Measurements from ENCODE around the gene KMT2A. TPM values are rescaled to one million over a fixed set of nuclear protein-coding genes. Genes with fewer than 3 reads are reported as not detected.

KMT2A gene
- total RNA-seq, 1 experiment from 2014 or later = 62.0 TPM

DNA sequence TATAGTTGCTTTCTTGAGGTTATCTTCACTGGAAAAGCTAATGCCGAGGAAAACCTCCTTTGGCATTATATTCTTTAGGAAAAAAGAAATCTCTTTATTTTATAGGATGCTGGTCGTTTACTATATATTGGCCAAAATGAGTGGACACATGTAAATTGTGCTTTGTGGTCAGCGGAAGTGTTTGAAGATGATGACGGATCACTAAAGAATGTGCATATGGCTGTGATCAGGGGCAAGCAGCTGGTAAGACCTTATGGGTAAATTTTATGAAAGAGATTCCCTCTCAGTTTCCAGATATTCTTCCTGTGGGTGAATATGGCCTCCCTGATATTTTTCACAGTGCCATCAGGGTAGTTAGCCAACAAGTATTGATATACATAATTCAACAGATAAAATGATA is 61.5 kb downstream of the KMT2A start:
- Histone ChIP-seq H3K23me2 (ENCODE audit: insufficient read length, low read depth, low read length, poor library complexity, severe bottlenecking) (no peaks in the 10 kb centered on the region), H3K27ac (ENCODE audit: insufficient read length, low read depth, low read length) (no peak overlapping the region), H3K79me2 (ENCODE audit: insufficient read depth, low read length) (no peaks in the 10 kb centered on the region), H3K4ac (ENCODE audit: low read depth, low read length) (no peak overlapping the region), H2BK15ac (ENCODE audit: low read depth, low read length) (no peak overlapping the region), H3K14ac (ENCODE audit: insufficient read depth, low read length) (no peak overlapping the region), H3K79me1 (ENCODE audit: insufficient read depth, low read depth, low read length, poor library complexity, severe bottlenecking) (no peaks in the 10 kb centered on the region), H4K20me1 (ENCODE audit: control insufficient read depth, insufficient read depth, insufficient read length) (no peaks in the 10 kb centered on the region), H3K9me3 (ENCODE audit: control insufficient read depth, low read depth, low read length) (no peaks in the 10 kb centered on the region), H3K23ac (ENCODE audit: insufficient read length, low read depth, low read length) (no peak overlapping the region), H2BK5ac (ENCODE audit: insufficient read length, low read length) (no peak overlapping the region), H3K9ac (ENCODE audit: extremely low read depth, insufficient read length, low read length) (no peak overlapping the region), H2AFZ (ENCODE audit: low read length) (no peak overlapping the region), H3K4me1 (ENCODE audit: insufficient read depth, low read length) (no peaks in the 10 kb centered on the region), H3K27me3 (ENCODE audit: insufficient read depth, low read length) (no peaks in the 10 kb centered on the region), H4K8ac (replicated peaks; ENCODE audit: insufficient read length, low read depth, low read length) (no peak overlapping the region), H4K5ac (ENCODE audit: insufficient read length, low read depth, low read length) (no peak overlapping the region), H2BK120ac (ENCODE audit: low read depth, low read length, poor library complexity, severe bottlenecking) (no peak overlapping the region), H2AK5ac (ENCODE audit: insufficient read length, low read length) (no peak overlapping the region), H3T11ph (ENCODE audit: low read length) (no peak overlapping the region), H3K56ac (ENCODE audit: insufficient read length, low read depth, low read length) (no peak overlapping the region), H2BK20ac (ENCODE audit: low read depth, low read length, poor library complexity, severe bottlenecking) (no peak overlapping the region), H3K18ac (ENCODE audit: insufficient read length, low read depth, low read length) (no peak overlapping the region), H2BK12ac (ENCODE audit: insufficient read length, low read depth, low read length) (no peak overlapping the region), H4K91ac (ENCODE audit: insufficient read length, low read depth, low read length) (no peak overlapping the region), H3K4me2 (ENCODE audit: insufficient read depth, insufficient read length, low read length) (no peak overlapping the region)
- WGBS (ENCODE audit: extremely low coverage, insufficient read length, low lambda C conversion rate) = no CpG with 5 or more reads among the region's 4 CpGs
- no peaks in the 10 kb centered on the region for H3K4me1 Mint-ChIP-seq
- no peak overlapping the region for H3K27ac Mint-ChIP-seq
- H3K27me3 Mint-ChIP-seq (ENCODE audit: low read depth) = no peaks in the 10 kb centered on the region
- peaks cover 56 to 91% (median 90%) of the 10 kb centered on the region in 3 experiments for H3K36me3 Mint-ChIP-seq (ENCODE audit: insufficient read depth in 1 of 3, low read depth in 3 of 3)
- TF ChIP-seq CTCF (conservative IDR thresholded peaks at IDR 0.05) = no peak
- no peak overlapping the region for H3K4me3 Mint-ChIP-seq
- H3K9me3 Mint-ChIP-seq = no peaks in the 10 kb centered on the region
- no peak for DNase-seq
